Measurements from ENCODE around the gene TSHR. TPM values are rescaled to one million over a fixed set of nuclear protein-coding genes. Genes with fewer than 3 reads are reported as not detected.

The TSHR gene
- total and polyA plus RNA-seq, 2 of the 13 experiments (the other 11 are each of a cell fraction or from before 2014, with no cell fraction given) = not detected

GRCh38 chr14:80988735-80989429 lies 33.5 kb downstream of the TSHR start:
- no peak overlapping the region for H3K4me2 ChIP-seq (ENCODE audit: low read depth, low read length)
- no peak overlapping the region for H3K27ac ChIP-seq (ENCODE audit: extremely low read length, insufficient read depth, low read length)
- peaks cover 0 to 7% of the 10 kb centered on the region in 2 experiments; a peak in 1 of 5 replicates for H3K27me3 ChIP-seq (ENCODE audit: control insufficient read depth in 1 of 2, insufficient read depth in 2 of 2, low read length in 2 of 2)
- no peak overlapping the region for H3K4me3 ChIP-seq (replicated peaks in 1 of 3; ENCODE audit: insufficient read depth in 1 of 3, low read depth in 2 of 3, low read length in 3 of 3)
- no TSS peak for BruUV-seq (replicated peaks)
- no peak for ATAC-seq
- no peaks in the 10 kb centered on the region for H3K79me2 ChIP-seq (ENCODE audit: insufficient read depth, low read length)
- no peaks in the 10 kb centered on the region for H3K4me1 ChIP-seq (ENCODE audit: insufficient read depth, low read length)
- no peak for FAIRE-seq
- DNase-seq (ENCODE audit: low spot score) = no peak
- WGBS (ENCODE audit: low lambda C conversion rate) = 3% methylated on average over 6 of the region's 6 CpGs
- TF ChIP-seq BRF2 (CRISPR knock-in tag; IDR thresholded peaks at IDR 0.05) (no peak), ZBTB34 (CRISPR knock-in tag; IDR thresholded peaks at IDR 0.05) (no peak), GABPA (IDR thresholded peaks at IDR 0.05; ENCODE audit: low read depth, low read length) (no peak), GABPA (CRISPR knock-in tag; IDR thresholded peaks at IDR 0.05; ENCODE audit: low read depth) (no peak), ZNF383 (CRISPR knock-in tag; IDR thresholded peaks at IDR 0.05; ENCODE audit: borderline replicate concordance) (no peak), ZNF546 (CRISPR knock-in tag; conservative IDR thresholded peaks at IDR 0.05) (no peak), SALL2 (CRISPR knock-in tag; IDR thresholded peaks at IDR 0.05) (no peak), HOXA3 (CRISPR knock-in tag; IDR thresholded peaks at IDR 0.05) (no peak), ZNF678 (CRISPR knock-in tag; IDR thresholded peaks at IDR 0.05) (no peak), MTERF4 (CRISPR knock-in tag; IDR thresholded peaks at IDR 0.05) (no peak), ZNF775 (CRISPR knock-in tag; IDR thresholded peaks at IDR 0.05; ENCODE audit: borderline replicate concordance) (no peak), NFE2 (CRISPR knock-in tag; IDR thresholded peaks at IDR 0.05) (no peak), KAT7 (CRISPR knock-in tag; IDR thresholded peaks at IDR 0.05; ENCODE audit: borderline replicate concordance) (no peak), HDAC1 (CRISPR knock-in tag; IDR thresholded peaks at IDR 0.05) (no peak)
- ChIA-PET CTCF (ENCODE audit: low intra/inter-chr PET ratio, low total read pairs) (no interaction called here), POLR2A (no interaction called here)
- in situ Hi-C loops (cut with HindIII; ENCODE audit: extremely low pct_ligation_motif_present, low pct_unique_long_range_greater_than_20kb) = no loop called here
- no peak overlapping the region for H2AFZ ChIP-seq (ENCODE audit: low read length)
- no peaks in the 10 kb centered on the region for H4K20me1 ChIP-seq (ENCODE audit: insufficient read depth, low read length)
- H3K36me3 ChIP-seq (replicated peaks in 1 of 2; ENCODE audit: control insufficient read depth in 1 of 2, insufficient read depth in 2 of 2, low read length in 2 of 2) = no peaks in the 10 kb centered on the region
- H3K9me3 ChIP-seq (ENCODE audit: low read length) = no peaks in the 10 kb centered on the region
- intact Hi-C loops (cut with micrococcal nuclease; ENCODE audit: unreplicated experiment) = no loop called here
- no peak overlapping the region for H3K9ac ChIP-seq (ENCODE audit: insufficient read depth, low read depth, low read length)

Measured in HepG2 (cell line).